Stromal cell of bone marrow (primary cell): ENCODE measurements around the gene C6orf141.

Experiments
- DNase-seq: peaks from one replicate; pipeline ENCODE4 v3.0.0-alpha.2; 2012; ENCODE audit warnings: low read depth

The C6orf141 gene

GRCh38 chr6:49540614-49541013, 9.9 kb upstream of the C6orf141 start:
- DNase-seq, result no peak

GRCh38 chr6:49541210-49541724, 9.2 kb upstream of the C6orf141 start:
- DNase-seq, result peak; percentile 42

- no peak for DNase-seq
Observed at GRCh38 chr6:49541936-49542335, 8.5 kb upstream of the C6orf141 start.

GRCh38 chr6:49543087-49543858, 7.2 kb upstream of the C6orf141 start:
- DNase-seq, result no peak

GRCh38 chr6:49546331-49546730, 4.1 kb upstream of the C6orf141 start:
- no peak for DNase-seq

- DNase-seq, result no peak
Observed at GRCh38 chr6:49548613-49549304, 1.7 kb upstream of the C6orf141 start.

- no peak for DNase-seq
Observed at GRCh38 chr6:49549691-49550491, 577 bp upstream of the C6orf141 start.

GRCh38 chr6:49551078-49551865, 804 bp downstream of the C6orf141 start:
- no peak for DNase-seq

- no peak for DNase-seq
Observed at GRCh38 chr6:49551866-49552129, 1.3 kb downstream of the C6orf141 start.

- no peak for DNase-seq
Observed at GRCh38 chr6:49552596-49552995, 2.1 kb downstream of the C6orf141 start.

GRCh38 chr6:49553384-49553783, 2.9 kb downstream of the C6orf141 start:
- no peak for DNase-seq

- no peak for DNase-seq
Observed at GRCh38 chr6:49555951-49556350, 5.5 kb downstream of the C6orf141 start.

GRCh38 chr6:49556429-49556837, 6.0 kb downstream of the C6orf141 start:
- DNase-seq, result peak; percentile 23

GRCh38 chr6:49557177-49557576, 6.7 kb downstream of the C6orf141 start:
- no peak for DNase-seq

- no peak for DNase-seq
Observed at GRCh38 chr6:49558238-49558637, 7.8 kb downstream of the C6orf141 start.

- no peak for DNase-seq
Observed at GRCh38 chr6:49563006-49563886, 12.8 kb downstream of the C6orf141 start.

- DNase-seq, result no peak
Observed at GRCh38 chr6:49564552-49564951, 14.1 kb downstream of the C6orf141 start.

- DNase-seq, result no peak
Observed at GRCh38 chr6:49565261-49565660, 14.8 kb downstream of the C6orf141 start.

GRCh38 chr6:49565855-49566254, 15.4 kb downstream of the C6orf141 start:
- DNase-seq, result no peak

- no peak for DNase-seq
Observed at GRCh38 chr6:49570474-49571079, 20.1 kb downstream of the C6orf141 start.

GRCh38 chr6:49576618-49577017, 26.1 kb downstream of the C6orf141 start:
- no peak for DNase-seq
